ENCODE data around the gene AQP9.

- peak; percentile 13; the same call in 1 of the 3 replicates for TF ChIP-seq CTCF (IDR thresholded peaks at IDR 0.05)
- TF ChIP-seq POLR2A (IDR thresholded peaks at IDR 0.05; ENCODE audit: low read length): no peak
- TF ChIP-seq ELK1 (IDR thresholded peaks at IDR 0.05; ENCODE audit: low read depth, low read length): no peak
- no peak for TF ChIP-seq CHD4 (IDR thresholded peaks at IDR 0.05; ENCODE audit: borderline replicate concordance)
- TF ChIP-seq EP300 (IDR thresholded peaks at IDR 0.05): no peak
- TF ChIP-seq MAX (IDR thresholded peaks at IDR 0.05): no peak
- no peak for TF ChIP-seq HOXA7 (CRISPR knock-in tag; IDR thresholded peaks at IDR 0.05)
- TF ChIP-seq USF2 (IDR thresholded peaks at IDR 0.05): no peak
- TF ChIP-seq NR3C1 (IDR thresholded peaks at IDR 0.05): no peak
- no peak for TF ChIP-seq CEBPB (IDR thresholded peaks at IDR 0.05)
- no peak for TF ChIP-seq CHD2 (IDR thresholded peaks at IDR 0.05; ENCODE audit: low read length, partially characterized antibody)
- no peak for TF ChIP-seq KDM1A (IDR thresholded peaks at IDR 0.05; ENCODE audit: low read depth)
- TF ChIP-seq BHLHE40 (IDR thresholded peaks at IDR 0.05; ENCODE audit: low read depth, low read length): no peak
- no peak for TF ChIP-seq POLR2AphosphoS2 (conservative IDR thresholded peaks at IDR 0.05; ENCODE audit: low read length)
Measured at GRCh38 chr15:58217460-58217859, 79.3 kb downstream of the AQP9 start.
